ENCODE results near the gene SPRR2G. TPM values are rescaled to one million over a fixed set of nuclear protein-coding genes. Genes with fewer than 3 reads are reported as not detected.

Gene SPRR2G
- total RNA-seq, 2 donors from 2014 or later = not detected

DNA sequence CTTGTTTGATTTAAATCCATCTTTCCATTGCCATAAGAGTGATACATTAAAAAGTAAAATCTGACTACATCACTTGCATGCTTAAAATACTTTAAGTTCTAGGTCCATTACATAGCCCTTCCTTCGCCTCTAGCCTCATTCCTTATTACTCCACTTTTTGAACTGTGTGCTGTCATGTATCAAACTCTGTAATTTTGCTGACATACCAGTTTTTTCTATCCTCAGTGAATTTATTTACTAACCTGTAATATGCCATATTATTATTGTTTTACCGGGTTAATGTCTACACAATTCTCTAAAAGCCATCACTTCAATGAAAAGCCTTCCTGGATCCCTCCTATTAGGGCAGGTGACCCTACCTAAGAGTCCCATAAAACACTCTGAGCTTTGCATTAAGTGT, 4.9 kb upstream of the SPRR2G start:
- Histone ChIP-seq H3K4me1 (ENCODE audit: control insufficient read depth, insufficient read depth, low read length) (no peaks in the 10 kb centered on the region), H3K36me3 (ENCODE audit: control insufficient read depth, insufficient read depth, low read length) (no peaks in the 10 kb centered on the region), H3K4me3 (ENCODE audit: low read length) (no peak overlapping the region), H3K27me3 (ENCODE audit: control insufficient read depth, insufficient read depth, low read length, poor library complexity, severe bottlenecking) (no peaks in the 10 kb centered on the region), H3K9me3 (ENCODE audit: control insufficient read depth, low read length) (peaks cover 21% of the 10 kb centered on the region), H3K27ac (ENCODE audit: low read depth, low read length) (no peak overlapping the region), H3K9ac (ENCODE audit: extremely low read depth, low read length, poor library complexity, severe bottlenecking) (no peak overlapping the region)
- H3K9me3 Mint-ChIP-seq = peaks cover 28% of the 10 kb centered on the region
- H3K36me3 Mint-ChIP-seq (ENCODE audit: low read depth) = no peaks in the 10 kb centered on the region
- WGBS, 2 experiments (ENCODE audit: insufficient coverage in 1 of 2, insufficient read length in 1 of 2) = 85 to 100% methylated on average over 1 to 2 of the region's 2 CpGs
- H3K27ac Mint-ChIP-seq = no peak overlapping the region
- no peaks in the 10 kb centered on the region for H3K4me1 Mint-ChIP-seq
- H3K27me3 Mint-ChIP-seq (ENCODE audit: insufficient read depth) = no peaks in the 10 kb centered on the region
- no peak for DNase-seq
- TF ChIP-seq CTCF (conservative IDR thresholded peaks at IDR 0.05) = no peak
- H3K4me3 Mint-ChIP-seq = no peak overlapping the region

DNA sequence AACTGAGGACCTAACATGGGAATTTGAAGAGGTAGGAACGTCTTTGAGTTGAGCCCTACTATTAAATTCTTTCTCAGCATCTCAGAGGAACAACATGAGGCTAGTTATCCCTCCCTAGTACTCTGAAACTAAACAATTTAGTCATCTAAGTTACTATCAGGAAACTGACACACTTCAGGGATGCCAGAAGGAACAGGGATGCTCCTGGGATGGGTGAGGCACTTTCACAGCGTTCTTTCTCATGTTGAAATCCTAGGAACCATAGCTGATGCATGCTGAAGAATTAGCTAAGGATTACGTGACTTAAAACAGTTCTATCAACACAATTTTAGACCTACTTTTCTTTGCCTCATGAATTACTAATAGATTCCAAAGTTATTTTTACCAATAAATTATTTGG, 1.8 kb upstream of the SPRR2G start:
- TF ChIP-seq CTCF (conservative IDR thresholded peaks at IDR 0.05) = no peak
- no peak for DNase-seq
- peaks cover 7% of the 10 kb centered on the region for H3K9me3 ChIP-seq (ENCODE audit: control insufficient read depth, low read length)
- H3K36me3 Mint-ChIP-seq (ENCODE audit: low read depth) = no peaks in the 10 kb centered on the region
- no peak overlapping the region for H3K4me3 Mint-ChIP-seq
- no peak overlapping the region for H3K27ac ChIP-seq (ENCODE audit: low read depth, low read length)
- no peaks in the 10 kb centered on the region for H3K27me3 ChIP-seq (ENCODE audit: control insufficient read depth, insufficient read depth, low read length, poor library complexity, severe bottlenecking)
- no peaks in the 10 kb centered on the region for H3K36me3 ChIP-seq (ENCODE audit: control insufficient read depth, insufficient read depth, low read length)
- no peaks in the 10 kb centered on the region for H3K4me1 Mint-ChIP-seq
- WGBS, 2 experiments (ENCODE audit: insufficient coverage in 1 of 2, insufficient read length in 1 of 2) = 79 to 80% methylated on average over 1 to 3 of the region's 3 CpGs
- H3K9ac ChIP-seq (ENCODE audit: extremely low read depth, low read length, poor library complexity, severe bottlenecking) = no peak overlapping the region
- no peak overlapping the region for H3K27ac Mint-ChIP-seq
- peaks cover 3% of the 10 kb centered on the region for H3K9me3 Mint-ChIP-seq
- H3K4me3 ChIP-seq (ENCODE audit: low read length) = no peak overlapping the region
- H3K4me1 ChIP-seq (ENCODE audit: control insufficient read depth, insufficient read depth, low read length) = no peaks in the 10 kb centered on the region
- peaks cover 3% of the 10 kb centered on the region for H3K27me3 Mint-ChIP-seq (ENCODE audit: insufficient read depth)

- Mint-ChIP-seq H3K27me3 (ENCODE audit: insufficient read depth) (no peaks in the 10 kb centered on the region), H3K4me3 (no peak overlapping the region), H3K9me3 (no peaks in the 10 kb centered on the region), H3K36me3 (ENCODE audit: low read depth) (no peaks in the 10 kb centered on the region), H3K4me1 (no peaks in the 10 kb centered on the region), H3K27ac (no peak overlapping the region)
- Histone ChIP-seq H3K9me3 (ENCODE audit: control insufficient read depth, low read length) (no peaks in the 10 kb centered on the region), H3K27ac (ENCODE audit: low read depth, low read length) (no peak overlapping the region), H3K36me3 (ENCODE audit: control insufficient read depth, insufficient read depth, low read length) (no peaks in the 10 kb centered on the region), H3K4me3 (ENCODE audit: low read length) (no peak overlapping the region), H3K9ac (ENCODE audit: extremely low read depth, low read length, poor library complexity, severe bottlenecking) (no peak overlapping the region), H3K4me1 (ENCODE audit: control insufficient read depth, insufficient read depth, low read length) (no peaks in the 10 kb centered on the region), H3K27me3 (ENCODE audit: control insufficient read depth, insufficient read depth, low read length, poor library complexity, severe bottlenecking) (no peaks in the 10 kb centered on the region)
- no peak for TF ChIP-seq CTCF (conservative IDR thresholded peaks at IDR 0.05)
- DNase-seq = no peak
- WGBS, 2 experiments (ENCODE audit: insufficient coverage in 1 of 2, insufficient read length in 1 of 2) = 91 to 100% methylated on average over 1 to 3 of the region's 3 CpGs
Observed at GRCh38 chr1:153141377-153141776, 9.3 kb downstream of the SPRR2G start.

Data from endodermal cell (in vitro differentiated cells).